Breast epithelium (tissue), 3 donors: ENCODE results near the gene CBL.

Experiments used
- POLR2A ChIP-seq: fragments of 450-650 bp; IDR thresholded peaks from one replicate; pipeline ENCODE4 v1.6.1; 2016; ENCODE audit warnings: antibody characterized with exemption, mild to moderate bottlenecking, moderate library complexity
- TF ChIP-seq, protein P1 (sequence below), 3 donors: fragments of 450-650 bp; IDR thresholded peaks; one replicate each; pipeline ENCODE4 v1.5.1; 2016 to 2017; ENCODE audit warnings: antibody characterized with exemption in 3 of 3, mild to moderate bottlenecking in 3 of 3, moderate library complexity in 3 of 3

DNA sequence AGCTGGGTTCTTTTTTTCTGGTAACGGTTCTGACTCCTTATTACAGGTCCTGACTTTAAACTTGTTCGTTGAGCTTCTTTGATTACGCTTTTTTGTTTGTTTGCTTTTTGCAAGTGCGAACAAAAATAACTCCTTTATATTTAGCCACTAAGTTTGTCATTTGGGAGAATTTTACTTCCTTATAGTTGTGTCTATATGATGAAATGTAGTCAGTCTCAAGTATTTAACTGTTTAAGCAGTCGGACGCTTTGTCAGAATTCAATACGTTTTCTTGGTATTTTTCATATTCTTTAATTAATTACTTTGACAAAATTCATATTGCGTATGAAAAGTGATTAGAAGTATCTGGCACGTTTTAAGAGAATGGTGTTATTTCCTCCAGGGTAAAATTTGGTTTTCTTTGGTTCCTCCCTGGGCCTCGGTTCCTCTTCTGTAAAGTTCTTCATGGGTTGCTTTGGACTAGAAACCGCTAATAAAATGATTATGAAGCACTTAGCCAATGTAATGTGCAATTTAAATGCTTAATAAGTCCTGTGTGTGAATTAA, 1.3 kb downstream of the CBL start:
- TF ChIP-seq, protein P1, sequence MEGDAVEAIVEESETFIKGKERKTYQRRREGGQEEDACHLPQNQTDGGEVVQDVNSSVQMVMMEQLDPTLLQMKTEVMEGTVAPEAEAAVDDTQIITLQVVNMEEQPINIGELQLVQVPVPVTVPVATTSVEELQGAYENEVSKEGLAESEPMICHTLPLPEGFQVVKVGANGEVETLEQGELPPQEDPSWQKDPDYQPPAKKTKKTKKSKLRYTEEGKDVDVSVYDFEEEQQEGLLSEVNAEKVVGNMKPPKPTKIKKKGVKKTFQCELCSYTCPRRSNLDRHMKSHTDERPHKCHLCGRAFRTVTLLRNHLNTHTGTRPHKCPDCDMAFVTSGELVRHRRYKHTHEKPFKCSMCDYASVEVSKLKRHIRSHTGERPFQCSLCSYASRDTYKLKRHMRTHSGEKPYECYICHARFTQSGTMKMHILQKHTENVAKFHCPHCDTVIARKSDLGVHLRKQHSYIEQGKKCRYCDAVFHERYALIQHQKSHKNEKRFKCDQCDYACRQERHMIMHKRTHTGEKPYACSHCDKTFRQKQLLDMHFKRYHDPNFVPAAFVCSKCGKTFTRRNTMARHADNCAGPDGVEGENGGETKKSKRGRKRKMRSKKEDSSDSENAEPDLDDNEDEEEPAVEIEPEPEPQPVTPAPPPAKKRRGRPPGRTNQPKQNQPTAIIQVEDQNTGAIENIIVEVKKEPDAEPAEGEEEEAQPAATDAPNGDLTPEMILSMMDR (IDR thresholded peaks at IDR 0.05), result no peak
- TF ChIP-seq POLR2A, result no peak
